Measurements from ENCODE around the gene NEU2. TPM values are rescaled to one million over a fixed set of nuclear protein-coding genes. Genes with fewer than 3 reads are reported as not detected.
"Not testable (repeated sequence)": the region's sequence is repeated elsewhere in the genome, so short reads cannot be mapped to it uniquely, and the experiment has no call there.

The NEU2 gene
- polyA plus RNA-seq, 6 donors from 2014 or later = not detected

DNA sequence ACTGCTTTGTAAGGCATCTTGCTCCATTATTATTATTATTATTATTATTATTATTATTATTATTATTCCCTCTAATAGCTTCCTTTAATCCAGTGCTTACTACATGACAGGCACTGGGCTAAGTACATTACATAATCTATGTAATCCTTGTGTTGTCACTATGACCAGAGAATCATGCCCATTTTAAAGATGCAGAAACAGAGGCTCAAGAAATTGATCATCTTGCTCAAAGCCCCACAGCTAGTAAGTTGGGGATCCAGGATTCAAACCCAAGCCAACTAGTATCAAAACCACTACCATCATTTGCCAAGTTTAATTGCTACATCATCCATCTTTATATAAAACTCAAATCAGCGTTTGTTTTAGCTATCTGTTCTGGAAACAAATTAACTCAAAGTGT is 18.8 kb upstream of the NEU2 start:
- ATAC-seq (ENCODE audit: low read depth in 2 of 2) = no peak
- peaks cover 0 to 13% of the 10 kb centered on the region in 2 donors for H3K36me3 Mint-ChIP-seq
- peaks cover 7 to 42% (median 22%) of the 10 kb centered on the region in 3 donors for H3K27me3 Mint-ChIP-seq
- no peak for DNase-seq
- no peak overlapping the region for H3K4me3 Mint-ChIP-seq
- H3K27ac Mint-ChIP-seq = no peak overlapping the region
- H3K9me3 Mint-ChIP-seq = peaks cover 0 to 9% (median 6%) of the 10 kb centered on the region in 7 donors
- peaks cover 11 to 18% (median 12%) of the 10 kb centered on the region in 3 donors for H3K4me1 Mint-ChIP-seq

DNA sequence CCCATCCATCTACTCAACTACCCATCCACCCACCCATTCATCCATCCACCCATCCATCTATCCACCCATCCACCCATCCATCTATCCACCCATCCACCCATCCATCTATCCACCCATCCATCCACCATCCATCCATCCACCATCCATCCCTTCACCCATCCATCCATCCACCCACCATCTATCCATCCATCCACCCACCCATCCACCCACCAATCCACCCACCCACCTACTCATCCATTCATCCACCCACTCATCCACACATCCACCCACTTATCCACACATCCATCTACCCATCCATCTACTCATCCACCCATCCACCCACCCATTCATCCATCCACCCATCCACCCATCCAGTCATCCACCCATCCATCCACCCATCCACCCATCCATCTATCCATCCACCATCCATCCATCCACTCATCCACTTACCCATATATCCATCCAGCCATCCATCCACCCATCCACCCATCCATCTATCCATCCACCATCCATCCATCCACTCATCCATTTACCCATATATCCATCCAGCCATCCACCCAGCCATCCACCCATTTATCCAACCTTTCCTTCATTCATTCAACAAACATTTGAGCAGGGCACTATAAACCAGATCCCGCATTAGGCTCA is 17.3 kb upstream of the NEU2 start:
- Mint-ChIP-seq H3K27me3 (peaks cover 7 to 38% (median 21%) of the 10 kb centered on the region in 3 donors), H3K27ac (no peak overlapping the region), H3K9me3 (peaks cover 0 to 9% (median 6%) of the 10 kb centered on the region in 7 donors), H3K4me1 (peaks cover 11 to 18% (median 12%) of the 10 kb centered on the region in 3 donors), H3K4me3 (no peak overlapping the region), H3K36me3 (peaks cover 0 to 13% of the 10 kb centered on the region in 2 donors)
- no peak for ATAC-seq (ENCODE audit: low read depth in 2 of 2)
- DNase-seq = no peak

DNA sequence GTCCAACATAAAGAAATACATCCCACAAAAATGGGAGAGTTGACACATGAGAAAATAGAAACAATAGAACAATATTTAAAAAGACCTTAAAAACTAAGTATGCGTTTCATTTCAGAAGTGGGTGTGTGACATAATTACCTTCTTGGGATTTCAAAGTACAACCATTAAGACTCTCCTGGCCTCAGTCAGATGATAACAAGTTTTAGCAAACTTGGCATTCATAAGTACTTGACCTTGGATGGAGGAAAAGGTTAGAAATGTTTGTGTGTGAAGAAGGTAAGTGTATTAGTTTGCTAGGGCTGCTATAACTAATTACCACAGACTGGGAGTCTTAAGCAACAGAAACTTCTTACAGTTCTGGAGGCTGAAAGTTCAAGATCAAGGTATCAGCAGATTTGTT is 14.5 kb upstream of the NEU2 start:
- H3K36me3 Mint-ChIP-seq = peaks cover 0 to 13% of the 10 kb centered on the region in 2 donors
- H3K27ac Mint-ChIP-seq = no peak overlapping the region
- no peaks in the 10 kb centered on the region for H3K4me1 Mint-ChIP-seq
- ATAC-seq (ENCODE audit: low read depth in 2 of 2) = no peak
- H3K9me3 Mint-ChIP-seq = peaks cover 0 to 9% (median 6%) of the 10 kb centered on the region in 7 donors
- H3K4me3 Mint-ChIP-seq = no peak overlapping the region
- peaks cover 0 to 17% (median 6%) of the 10 kb centered on the region in 3 donors for H3K27me3 Mint-ChIP-seq
- no peak for DNase-seq

DNA sequence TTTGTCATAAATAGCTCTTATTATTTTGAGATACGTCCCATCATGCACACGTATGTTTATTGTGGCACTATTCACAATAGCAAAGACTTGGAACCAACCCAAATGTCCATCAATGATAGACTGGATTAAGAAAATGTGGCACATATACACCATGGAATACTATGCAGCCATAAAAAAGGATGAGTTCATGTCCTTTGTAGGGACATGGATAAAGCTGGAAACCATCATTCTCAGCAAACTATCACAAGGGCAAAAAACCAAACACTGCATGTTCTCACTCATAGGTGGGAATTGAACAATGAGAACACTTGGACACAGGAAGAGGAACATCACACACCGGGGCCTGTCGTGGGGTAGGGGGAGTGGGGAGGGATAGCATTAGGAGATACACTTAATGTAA is 12.9 kb upstream of the NEU2 start:
- H3K9me3 Mint-ChIP-seq; ATAC-seq (ENCODE audit: low read depth in 2 of 2); H3K27ac Mint-ChIP-seq; H3K4me3 Mint-ChIP-seq; H3K4me1 Mint-ChIP-seq; DNase-seq: not testable (repeated sequence)
- H3K27me3 Mint-ChIP-seq = peaks cover 0 to 17% (median 6%) of the 10 kb centered on the region in 3 donors
- H3K36me3 Mint-ChIP-seq = peaks cover 0 to 12% of the 10 kb centered on the region in 2 donors

DNA sequence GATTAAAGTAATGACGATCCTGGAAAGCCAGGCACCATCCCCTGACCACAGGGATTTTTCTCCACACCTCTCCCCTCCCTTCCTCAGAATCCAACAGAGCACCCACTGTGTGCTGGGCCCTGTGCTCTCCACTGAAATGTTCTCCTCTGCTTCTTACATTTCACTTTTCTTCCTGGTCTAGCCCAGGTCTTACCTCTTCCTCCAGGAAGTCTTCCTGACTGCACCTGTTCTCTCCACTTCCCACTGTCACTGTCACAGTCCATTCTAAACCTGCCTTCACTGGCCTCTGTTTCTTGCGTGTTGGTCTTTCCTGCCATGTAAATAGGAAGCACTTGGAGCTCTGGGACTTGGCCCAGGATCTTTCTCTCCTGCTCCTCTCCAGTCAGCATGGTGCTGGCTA is 12.0 kb upstream of the NEU2 start:
- ATAC-seq (ENCODE audit: low read depth in 2 of 2) (no peak), DNase-seq (no peak)
- peak overlapping the region in 1 of 6 donors; percentile 39 for H3K27ac Mint-ChIP-seq
- peaks cover 0 to 12% (median 2%) of the 10 kb centered on the region in 3 donors for H3K27me3 Mint-ChIP-seq
- H3K36me3 Mint-ChIP-seq = peaks cover 0 to 3% of the 10 kb centered on the region in 2 donors
- H3K4me1 Mint-ChIP-seq = no peaks in the 10 kb centered on the region
- H3K4me3 Mint-ChIP-seq = no peak overlapping the region
- peaks cover 0 to 9% (median 3%) of the 10 kb centered on the region in 7 donors for H3K9me3 Mint-ChIP-seq

DNA sequence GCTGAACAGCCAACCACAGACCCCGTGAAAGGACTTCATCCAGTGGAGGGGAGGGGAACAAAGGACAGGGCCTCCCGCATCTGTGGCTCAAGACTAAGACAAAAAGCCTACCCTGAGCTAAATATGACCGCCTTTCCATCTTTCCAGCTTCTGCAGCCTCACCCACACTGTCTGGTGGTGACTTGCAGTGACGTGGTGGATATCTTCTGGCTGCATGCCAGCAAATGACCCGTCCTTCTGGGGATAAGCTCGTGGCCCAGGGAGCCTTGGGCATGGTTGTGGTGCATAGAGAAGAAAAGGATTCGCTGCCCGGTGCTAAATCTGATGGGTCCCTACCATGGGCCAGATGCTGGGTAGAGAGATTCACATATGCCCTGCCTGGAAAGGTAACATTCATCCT is 10.7 kb upstream of the NEU2 start:
- Mint-ChIP-seq H3K9me3 (peaks cover 0 to 9% (median 3%) of the 10 kb centered on the region in 7 donors), H3K4me3 (no peak overlapping the region), H3K36me3 (no peaks in the 10 kb centered on the region), H3K27ac (no peak overlapping the region), H3K4me1 (no peaks in the 10 kb centered on the region), H3K27me3 (no peaks in the 10 kb centered on the region)
- no peak for ATAC-seq (ENCODE audit: low read depth in 2 of 2)
- no peak for DNase-seq

DNA sequence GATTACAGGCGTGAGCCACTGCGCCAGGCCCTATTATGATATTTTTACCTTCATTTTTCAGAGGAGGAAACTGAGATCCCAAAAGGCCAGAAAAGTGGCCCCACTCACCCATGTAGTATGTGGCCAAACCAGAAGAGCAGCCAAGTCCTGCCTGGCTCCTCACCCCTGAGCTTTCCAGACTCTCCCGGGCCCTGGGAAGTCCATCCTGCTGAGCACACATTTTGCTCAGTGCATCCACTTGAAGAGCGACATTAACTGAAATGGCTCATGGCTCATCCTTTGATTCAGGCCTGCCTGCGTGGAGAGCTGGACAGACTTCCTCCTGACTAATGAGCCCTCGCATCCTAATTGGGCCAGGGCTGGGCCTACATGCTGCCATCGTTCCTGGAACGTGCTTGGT is 9.9 kb upstream of the NEU2 start:
- Mint-ChIP-seq H3K27ac (peak overlapping the region in 1 of 6 donors; percentile 47), H3K36me3 (no peaks in the 10 kb centered on the region), H3K9me3 (peaks cover 0 to 6% (median under 1%) of the 10 kb centered on the region in 7 donors), H3K4me1 (no peaks in the 10 kb centered on the region), H3K4me3 (no peak overlapping the region), H3K27me3 (no peaks in the 10 kb centered on the region)
- no peak for ATAC-seq (ENCODE audit: low read depth in 2 of 2)
- DNase-seq = no peak

DNA sequence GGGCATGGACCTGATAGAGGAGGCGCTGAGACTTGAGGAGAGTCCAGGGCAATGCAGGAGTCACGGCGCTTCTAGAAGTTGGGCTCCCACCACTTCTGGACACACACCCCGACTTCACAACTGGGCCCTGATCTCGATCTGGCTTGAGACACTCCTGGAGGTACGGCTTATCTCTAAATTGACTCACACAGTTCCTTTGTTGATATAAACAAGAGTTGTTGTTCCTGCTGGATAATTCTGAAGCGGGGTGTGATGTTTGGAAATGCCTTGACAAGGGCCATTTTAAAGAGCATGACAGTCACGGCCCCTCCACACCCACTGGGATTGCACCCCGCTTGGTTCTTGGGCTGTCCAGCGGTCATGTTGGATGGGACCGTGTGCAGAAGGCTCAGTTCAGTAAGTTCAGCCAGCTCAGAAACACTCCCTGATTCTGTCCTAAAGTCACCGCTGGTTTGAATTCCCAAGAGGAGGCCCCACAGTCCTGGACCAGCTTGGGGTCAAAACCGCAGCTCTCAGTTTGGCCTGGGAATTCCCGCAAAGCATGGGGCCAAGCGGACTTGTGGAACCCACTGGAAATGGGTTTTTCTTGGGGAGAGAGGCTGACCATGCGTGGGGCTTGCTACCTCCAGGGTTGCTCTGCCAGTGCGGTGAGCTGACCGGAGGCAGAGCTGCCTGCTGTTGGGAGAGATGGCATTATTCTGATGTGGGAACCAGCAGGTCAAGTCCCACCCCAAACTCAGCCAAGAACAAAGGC is 9.3 kb upstream of the NEU2 start:
- DNase-seq (no peak), ATAC-seq (ENCODE audit: low read depth in 2 of 2) (no peak)
- no peaks in the 10 kb centered on the region for H3K4me1 Mint-ChIP-seq

DNA sequence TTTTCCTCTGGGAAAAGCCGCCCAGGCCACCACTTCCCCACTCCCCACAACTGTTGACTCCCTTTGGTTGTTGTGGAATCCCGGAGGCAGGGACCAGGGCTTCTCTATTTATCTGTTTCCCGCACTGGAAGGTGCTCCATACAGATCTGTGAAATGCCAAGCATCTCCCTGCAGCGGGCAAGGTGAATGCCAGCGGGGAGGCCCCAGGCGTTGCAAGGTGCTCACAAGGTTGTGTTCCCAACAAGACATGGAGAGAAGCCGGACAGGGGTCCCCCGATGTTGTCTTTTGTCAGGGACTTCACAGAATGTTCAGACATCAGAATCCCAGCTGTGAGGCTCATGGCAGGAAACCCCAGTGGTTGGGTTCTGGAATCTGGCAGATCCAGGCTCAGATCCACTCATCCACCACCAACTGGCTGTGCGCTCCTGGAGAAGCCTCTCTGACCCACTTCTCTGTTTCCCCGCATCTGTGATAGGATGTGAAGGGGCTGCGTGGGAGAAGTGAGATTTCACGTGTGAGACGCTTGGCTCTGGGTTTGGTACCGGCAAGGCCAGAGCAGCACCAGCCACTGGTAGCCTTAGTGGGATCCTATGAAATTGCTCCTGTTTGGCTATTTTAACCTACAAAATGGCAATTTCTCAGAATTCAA is 8.6 kb upstream of the NEU2 start:
- H3K27me3 Mint-ChIP-seq = no peaks in the 10 kb centered on the region
- ATAC-seq (ENCODE audit: low read depth in 2 of 2) = no peak
- H3K27ac Mint-ChIP-seq = no peak overlapping the region

More for the DNA sequence above, 9.3 kb upstream of the NEU2 start:
- peaks cover 0 to 3% (median 0%) of the 10 kb centered on the region in 7 donors for H3K9me3 Mint-ChIP-seq
- H3K27ac Mint-ChIP-seq = no peak overlapping the region
- H3K36me3 Mint-ChIP-seq = no peaks in the 10 kb centered on the region
- H3K4me3 Mint-ChIP-seq = no peak overlapping the region
- no peaks in the 10 kb centered on the region for H3K27me3 Mint-ChIP-seq

DNA sequence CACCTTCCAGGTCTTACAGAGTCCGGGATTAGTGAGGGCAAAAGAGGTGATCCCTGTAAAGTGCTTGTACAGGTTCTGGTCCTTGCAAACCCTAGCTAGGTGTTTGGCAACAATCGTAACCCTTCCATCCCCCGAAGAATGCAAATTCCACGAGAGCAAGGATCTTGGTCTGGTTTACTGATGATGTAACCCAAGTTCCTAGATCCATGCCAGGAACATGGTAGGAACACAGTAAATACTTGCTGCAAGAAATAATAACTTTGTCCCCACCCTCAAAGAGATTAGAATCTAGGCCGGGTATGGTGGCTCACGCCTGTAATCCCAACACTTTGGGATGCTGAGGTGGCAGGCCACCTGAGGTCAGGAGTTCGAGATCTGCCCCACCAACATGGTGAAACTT is 6.8 kb upstream of the NEU2 start:
- Mint-ChIP-seq H3K4me1 (peaks cover 0 to 4% (median 4%) of the 10 kb centered on the region in 3 donors), H3K27me3 (no peaks in the 10 kb centered on the region), H3K9me3 (no peaks in the 10 kb centered on the region), H3K27ac (peak overlapping the region in 1 of 6 donors; percentile 33), H3K36me3 (no peaks in the 10 kb centered on the region), H3K4me3 (no peak overlapping the region)
- DNase-seq (no peak), ATAC-seq (ENCODE audit: low read depth in 2 of 2) (no peak)

More for the DNA sequence above, 8.6 kb upstream of the NEU2 start:
- no peak for DNase-seq
- H3K4me3 Mint-ChIP-seq = no peak overlapping the region
- H3K36me3 Mint-ChIP-seq = no peaks in the 10 kb centered on the region
- H3K9me3 Mint-ChIP-seq = peaks cover 0 to 1% (median 0%) of the 10 kb centered on the region in 7 donors
- peaks cover 0 to 2% (median 0%) of the 10 kb centered on the region in 3 donors for H3K4me1 Mint-ChIP-seq

DNA sequence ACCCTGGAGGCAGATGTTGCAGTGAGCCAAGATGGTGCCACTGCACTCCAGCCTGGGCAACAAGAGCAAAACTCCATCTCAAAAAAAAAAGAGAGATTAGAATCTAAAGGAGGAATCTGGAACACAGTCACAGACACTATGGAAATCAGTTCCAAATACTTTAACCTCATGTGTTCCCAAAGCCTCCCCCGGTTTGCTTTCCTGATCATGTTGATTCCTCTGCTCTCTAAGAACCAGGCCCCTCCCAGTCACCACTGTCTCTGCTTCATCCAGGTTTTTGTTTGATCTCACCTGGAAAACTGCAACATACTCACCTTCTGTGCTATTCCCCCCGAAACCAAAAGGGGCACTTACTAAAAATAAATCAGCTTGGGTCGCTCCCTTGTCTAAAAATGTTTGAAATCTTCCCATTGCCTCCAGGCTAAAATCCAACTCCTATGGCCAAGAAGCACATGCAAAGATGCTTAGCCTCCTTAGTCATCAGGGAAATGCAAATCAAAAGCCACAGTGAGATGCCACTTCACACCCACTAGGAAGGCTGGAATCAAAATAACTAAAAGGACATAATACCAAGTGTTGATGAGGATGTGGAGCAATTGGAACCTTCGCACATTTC is 6.2 kb upstream of the NEU2 start:
- H3K4me3 Mint-ChIP-seq = no peak overlapping the region
- ATAC-seq (ENCODE audit: low read depth in 2 of 2) (no peak), DNase-seq (no peak)
- no peaks in the 10 kb centered on the region for H3K27me3 Mint-ChIP-seq
- H3K4me1 Mint-ChIP-seq = peaks cover 0 to 4% (median 4%) of the 10 kb centered on the region in 3 donors
- peak overlapping the region in 1 of 6 donors; percentile 56 for H3K27ac Mint-ChIP-seq
- H3K36me3 Mint-ChIP-seq = no peaks in the 10 kb centered on the region
- no peaks in the 10 kb centered on the region for H3K9me3 Mint-ChIP-seq

DNA sequence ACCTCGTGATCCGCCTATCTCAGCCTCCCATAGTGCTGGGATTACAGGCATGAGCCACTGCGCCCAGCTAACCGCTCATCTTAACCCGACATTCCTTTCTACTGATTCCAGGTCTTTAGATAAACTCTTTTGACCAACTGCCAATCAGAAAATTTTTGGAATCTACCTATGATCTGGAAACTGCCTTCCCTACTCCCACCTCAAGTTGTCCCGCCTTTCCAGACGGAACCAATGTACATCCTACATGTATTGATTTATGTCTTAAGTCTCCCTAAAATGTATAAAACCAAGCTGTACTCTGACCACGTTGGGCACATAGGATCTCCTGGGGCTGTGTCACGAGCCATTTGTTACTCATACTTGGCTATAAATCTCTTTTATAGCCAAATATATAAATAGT is 3.2 kb upstream of the NEU2 start:
- Mint-ChIP-seq H3K9me3 (no peaks in the 10 kb centered on the region), H3K36me3 (no peaks in the 10 kb centered on the region), H3K27ac (peak overlapping the region in 1 of 6 donors; percentile 49), H3K4me1 (peaks cover 0 to 4% (median 4%) of the 10 kb centered on the region in 3 donors), H3K4me3 (peak overlapping the region in 1 of 8 donors; percentile 14), H3K27me3 (no peaks in the 10 kb centered on the region)
- no peak for DNase-seq
- no peak for ATAC-seq (ENCODE audit: low read depth in 2 of 2)
